Measurements from ENCODE around the gene FKBP11. TPM values are rescaled to one million over a fixed set of nuclear protein-coding genes. Genes with fewer than 3 reads are reported as not detected.
A peak's percentile ranks its signal among the peaks of the same experiment; 100 is the strongest.

The FKBP11 gene
- total RNA-seq, 4 donors from 2014 or later: 3.4 to 8.3 (median 7.1) TPM

- ATAC-seq: no peak
- WGBS, 2 donors (ENCODE audit: low coverage in 1 of 2): 76 to 84% methylated on average over 5 to 6 of the region's 7 CpGs
- peaks cover 0 to 11% (median 0%) of the 10 kb centered on the region in 3 donors for H3K4me1 ChIP-seq
- H3K36me3 ChIP-seq: peaks cover 0 to 80% of the 10 kb centered on the region in 2 donors
- H3K4me3 ChIP-seq: no peak overlapping the region
- H3K27ac ChIP-seq: no peak overlapping the region
- H3K27me3 ChIP-seq: no peaks in the 10 kb centered on the region
- TF ChIP-seq CTCF (IDR thresholded peaks at IDR 0.05) (no peak), POLR2AphosphoS5 (IDR thresholded peaks at IDR 0.05) (no peak), EP300 (IDR thresholded peaks at IDR 0.05) (no peak), POLR2A (IDR thresholded peaks at IDR 0.05) (no peak)
- H3K9me3 ChIP-seq: no peaks in the 10 kb centered on the region
These were observed 13.5 kb upstream of the FKBP11 start for GRCh38 chr12:48938805-48939204.

- Histone ChIP-seq H3K36me3 (peaks cover 0 to 89% of the 10 kb centered on the region in 2 donors), H3K27me3 (no peaks in the 10 kb centered on the region), H3K4me3 (no peak overlapping the region), H3K4me1 (peaks cover 0 to 11% (median 0%) of the 10 kb centered on the region in 3 donors), H3K9me3 (no peaks in the 10 kb centered on the region), H3K27ac (no peak overlapping the region)
- no peak for ATAC-seq
- no peak for TF ChIP-seq POLR2AphosphoS5 (IDR thresholded peaks at IDR 0.05)
- TF ChIP-seq CTCF (IDR thresholded peaks at IDR 0.05): no peak
- TF ChIP-seq EP300 (IDR thresholded peaks at IDR 0.05): no peak
- no peak for TF ChIP-seq POLR2A (IDR thresholded peaks at IDR 0.05)
- 80 to 100% methylated on average over 1 of the region's 6 CpGs for WGBS, 2 donors (ENCODE audit: low coverage in 1 of 2)
These were observed 11.9 kb upstream of the FKBP11 start for GRCh38 chr12:48937170-48937569.

- H3K4me3 ChIP-seq: no peak overlapping the region
- ATAC-seq: peak; percentile 73
- TF ChIP-seq CTCF (IDR thresholded peaks at IDR 0.05) (peak; percentile 75 to 88 (median 80)), POLR2AphosphoS5 (IDR thresholded peaks at IDR 0.05) (no peak)
- no peaks in the 10 kb centered on the region for H3K9me3 ChIP-seq
- no peak overlapping the region for H3K27ac ChIP-seq
- peaks cover 0 to 7% (median 0%) of the 10 kb centered on the region in 3 donors for H3K4me1 ChIP-seq
- H3K27me3 ChIP-seq: no peaks in the 10 kb centered on the region
- H3K36me3 ChIP-seq: peaks cover 0 to 92% of the 10 kb centered on the region in 2 donors
These were observed 11.2 kb upstream of the FKBP11 start for GRCh38 chr12:48936379-48936979.

GRCh38 chr12:48934312-48934706 is 9.0 kb upstream of the FKBP11 start:
- H3K27me3 ChIP-seq: no peaks in the 10 kb centered on the region
- no CpG with 5 or more reads among the region's 1 CpG for WGBS, 2 donors (ENCODE audit: low coverage in 1 of 2)
- TF ChIP-seq POLR2AphosphoS5 (IDR thresholded peaks at IDR 0.05): no peak
- no peak overlapping the region for H3K4me3 ChIP-seq
- no peaks in the 10 kb centered on the region for H3K9me3 ChIP-seq
- no peak overlapping the region for H3K27ac ChIP-seq
- peaks cover 0 to 92% of the 10 kb centered on the region in 2 donors for H3K36me3 ChIP-seq
- H3K4me1 ChIP-seq: no peaks in the 10 kb centered on the region
- no peak for ATAC-seq

GRCh38 chr12:48933664-48934311 is 8.5 kb upstream of the FKBP11 start:
- no peaks in the 10 kb centered on the region for H3K9me3 ChIP-seq
- H3K4me3 ChIP-seq: no peak overlapping the region
- no peak for ATAC-seq
- H3K27ac ChIP-seq: no peak overlapping the region
- H3K4me1 ChIP-seq: no peaks in the 10 kb centered on the region
- TF ChIP-seq POLR2AphosphoS5 (IDR thresholded peaks at IDR 0.05): no peak
- no peak for TF ChIP-seq EP300 (IDR thresholded peaks at IDR 0.05)
- TF ChIP-seq POLR2A (IDR thresholded peaks at IDR 0.05): no peak
- no peak for TF ChIP-seq CTCF (IDR thresholded peaks at IDR 0.05)
- 85 to 89% methylated on average over 8 of the region's 9 CpGs for WGBS, 2 donors (ENCODE audit: low coverage in 1 of 2)
- peaks cover 0 to 91% of the 10 kb centered on the region in 2 donors for H3K36me3 ChIP-seq
- no peaks in the 10 kb centered on the region for H3K27me3 ChIP-seq
